GM19324 (cell line): ENCODE data around the gene HEBP1.

Experiments used
- ATAC-seq: cut with Tn5 transposase; IDR thresholded peaks from one replicate; pipeline ENCODE4 v1.9.1; 2021; ENCODE audit warnings: mild to moderate bottlenecking, moderate library complexity; ENCODE audit not compliant: unreplicated experiment, low FRiP score

HEBP1 gene

GRCh38 chr12:12992418-12993130, 7.5 kb downstream of the HEBP1 start:
- no peak for ATAC-seq

- ATAC-seq: no peak
Observed at GRCh38 chr12:12990700-12991468, 9.2 kb downstream of the HEBP1 start.

GRCh38 chr12:12987421-12987820, 12.6 kb downstream of the HEBP1 start:
- no peak for ATAC-seq

- ATAC-seq: no peak
Observed at GRCh38 chr12:12986775-12987331, 13.2 kb downstream of the HEBP1 start.

GRCh38 chr12:12985817-12986408, 14.2 kb downstream of the HEBP1 start:
- no peak for ATAC-seq

- no peak for ATAC-seq
Observed at GRCh38 chr12:12984149-12984548, 15.9 kb downstream of the HEBP1 start.

- ATAC-seq: no peak
Observed at GRCh38 chr12:12983420-12984035, 16.5 kb downstream of the HEBP1 start.

GRCh38 chr12:12982331-12982730, 17.7 kb downstream of the HEBP1 start:
- no peak for ATAC-seq

GRCh38 chr12:12979731-12980259, 20.3 kb downstream of the HEBP1 start:
- no peak for ATAC-seq

GRCh38 chr12:12979126-12979525, 20.9 kb downstream of the HEBP1 start:
- no peak for ATAC-seq

GRCh38 chr12:12977231-12977630, 22.8 kb downstream of the HEBP1 start:
- no peak for ATAC-seq

- ATAC-seq: no peak
Observed at GRCh38 chr12:12976366-12976765, 23.7 kb downstream of the HEBP1 start.

- no peak for ATAC-seq
Observed at GRCh38 chr12:12975322-12976077, 24.6 kb downstream of the HEBP1 start.

- no peak for ATAC-seq
Observed at GRCh38 chr12:12974211-12974610, 25.9 kb downstream of the HEBP1 start.

- no peak for ATAC-seq
Observed at GRCh38 chr12:12973019-12973418, 27.0 kb downstream of the HEBP1 start.

GRCh38 chr12:12965836-12966235, 34.2 kb downstream of the HEBP1 start:
- ATAC-seq: no peak

GRCh38 chr12:12964255-12964654, 35.8 kb downstream of the HEBP1 start:
- ATAC-seq: no peak

GRCh38 chr12:12960639-12961209, 39.3 kb downstream of the HEBP1 start:
- no peak for ATAC-seq

GRCh38 chr12:12958886-12959285, 41.2 kb downstream of the HEBP1 start:
- no peak for ATAC-seq
